Astrocyte (in vitro differentiated cells and primary cell): Measurements from ENCODE around the gene WDR7.
A peak's percentile ranks its signal among the peaks of the same experiment; 100 is the strongest.

Experiments
- EZH2 ChIP-seq: IDR thresholded peaks from 2 replicates; pipeline ENCODE4 v1.6.1; 2012; ENCODE audit warnings: mild to moderate bottlenecking, low read length, inconsistent platforms; ENCODE audit not compliant: insufficient read depth
- TF ChIP-seq, protein P1 (sequence below): IDR thresholded peaks from 2 replicates; pipeline ENCODE4 v1.5.1; 2011; ENCODE audit warnings: low read depth, mild to moderate bottlenecking, inconsistent platforms, low read length, moderate library complexity; ENCODE audit not compliant: insufficient read depth

DNA sequence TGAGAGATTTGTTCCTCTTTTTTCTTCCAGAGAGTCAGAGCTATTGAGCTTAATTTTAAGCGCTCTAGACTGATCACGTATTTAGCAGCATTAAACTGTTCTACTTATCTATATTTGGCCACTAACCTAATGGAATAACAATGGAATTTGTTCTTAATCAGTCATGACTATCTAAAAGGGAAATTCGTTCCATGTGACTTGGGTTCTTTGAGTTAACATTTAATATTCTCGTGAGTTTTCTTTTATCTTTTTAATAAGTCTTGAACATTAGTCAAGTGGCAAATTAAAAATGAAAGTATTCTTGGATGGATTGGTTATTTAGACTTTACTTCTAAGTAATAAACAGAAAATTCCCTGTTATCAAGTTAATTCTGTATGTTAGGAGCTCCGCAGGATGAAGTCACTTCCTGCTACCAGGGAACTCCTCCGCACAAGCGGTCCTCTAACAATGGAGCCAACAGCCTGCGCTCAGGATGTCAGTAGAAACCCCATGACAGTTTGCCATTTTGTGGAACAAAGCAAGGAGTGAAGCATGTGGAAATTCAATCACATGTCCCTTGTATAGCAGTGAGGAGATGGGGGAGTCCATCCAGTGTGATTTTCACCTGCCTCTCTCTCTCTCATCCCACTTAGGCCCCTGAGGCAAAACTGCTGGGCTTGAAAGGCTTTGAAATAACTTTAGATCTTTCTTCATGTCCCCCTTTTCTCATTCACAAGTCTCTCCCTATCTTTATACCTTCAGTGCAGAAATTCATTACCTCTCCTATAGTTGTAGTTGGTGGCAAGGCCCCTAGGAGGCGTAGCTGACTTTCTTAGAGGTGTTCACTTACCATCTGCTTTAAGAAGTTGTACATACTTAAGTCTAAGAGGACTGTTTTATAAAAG lies 138.1 kb downstream of the WDR7 start:
- TF ChIP-seq, protein P1, sequence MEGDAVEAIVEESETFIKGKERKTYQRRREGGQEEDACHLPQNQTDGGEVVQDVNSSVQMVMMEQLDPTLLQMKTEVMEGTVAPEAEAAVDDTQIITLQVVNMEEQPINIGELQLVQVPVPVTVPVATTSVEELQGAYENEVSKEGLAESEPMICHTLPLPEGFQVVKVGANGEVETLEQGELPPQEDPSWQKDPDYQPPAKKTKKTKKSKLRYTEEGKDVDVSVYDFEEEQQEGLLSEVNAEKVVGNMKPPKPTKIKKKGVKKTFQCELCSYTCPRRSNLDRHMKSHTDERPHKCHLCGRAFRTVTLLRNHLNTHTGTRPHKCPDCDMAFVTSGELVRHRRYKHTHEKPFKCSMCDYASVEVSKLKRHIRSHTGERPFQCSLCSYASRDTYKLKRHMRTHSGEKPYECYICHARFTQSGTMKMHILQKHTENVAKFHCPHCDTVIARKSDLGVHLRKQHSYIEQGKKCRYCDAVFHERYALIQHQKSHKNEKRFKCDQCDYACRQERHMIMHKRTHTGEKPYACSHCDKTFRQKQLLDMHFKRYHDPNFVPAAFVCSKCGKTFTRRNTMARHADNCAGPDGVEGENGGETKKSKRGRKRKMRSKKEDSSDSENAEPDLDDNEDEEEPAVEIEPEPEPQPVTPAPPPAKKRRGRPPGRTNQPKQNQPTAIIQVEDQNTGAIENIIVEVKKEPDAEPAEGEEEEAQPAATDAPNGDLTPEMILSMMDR = peak; percentile 40
- TF ChIP-seq EZH2 = no peak
